GM20000 (cell line): ENCODE data around the gene RCOR2.

Experiments
- DNase-seq: peaks from one replicate; pipeline ENCODE4 v3.0.0; 2012; ENCODE audit warnings: low spot score
- TF ChIP-seq, protein P1 (sequence below): IDR thresholded peaks from 2 replicates; pipeline ENCODE4 v1.5.1; 2012; ENCODE audit warnings: mild to moderate bottlenecking, control low read depth; ENCODE audit errors: extremely low read depth, missing control alignments

Gene RCOR2

GRCh38 chr11:63905179-63905578, 11.8 kb downstream of the RCOR2 start:
- TF ChIP-seq, protein P1, sequence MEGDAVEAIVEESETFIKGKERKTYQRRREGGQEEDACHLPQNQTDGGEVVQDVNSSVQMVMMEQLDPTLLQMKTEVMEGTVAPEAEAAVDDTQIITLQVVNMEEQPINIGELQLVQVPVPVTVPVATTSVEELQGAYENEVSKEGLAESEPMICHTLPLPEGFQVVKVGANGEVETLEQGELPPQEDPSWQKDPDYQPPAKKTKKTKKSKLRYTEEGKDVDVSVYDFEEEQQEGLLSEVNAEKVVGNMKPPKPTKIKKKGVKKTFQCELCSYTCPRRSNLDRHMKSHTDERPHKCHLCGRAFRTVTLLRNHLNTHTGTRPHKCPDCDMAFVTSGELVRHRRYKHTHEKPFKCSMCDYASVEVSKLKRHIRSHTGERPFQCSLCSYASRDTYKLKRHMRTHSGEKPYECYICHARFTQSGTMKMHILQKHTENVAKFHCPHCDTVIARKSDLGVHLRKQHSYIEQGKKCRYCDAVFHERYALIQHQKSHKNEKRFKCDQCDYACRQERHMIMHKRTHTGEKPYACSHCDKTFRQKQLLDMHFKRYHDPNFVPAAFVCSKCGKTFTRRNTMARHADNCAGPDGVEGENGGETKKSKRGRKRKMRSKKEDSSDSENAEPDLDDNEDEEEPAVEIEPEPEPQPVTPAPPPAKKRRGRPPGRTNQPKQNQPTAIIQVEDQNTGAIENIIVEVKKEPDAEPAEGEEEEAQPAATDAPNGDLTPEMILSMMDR = no peak
- DNase-seq = no peak

GRCh38 chr11:63904743-63905142, 12.2 kb downstream of the RCOR2 start:
- no peak for DNase-seq
- TF ChIP-seq, protein P1 = no peak

GRCh38 chr11:63903884-63904283, 13.1 kb downstream of the RCOR2 start:
- no peak for DNase-seq
- TF ChIP-seq, protein P1 = no peak

- no peak for DNase-seq
Observed at GRCh38 chr11:63901660-63902059, 15.3 kb downstream of the RCOR2 start.

DNA sequence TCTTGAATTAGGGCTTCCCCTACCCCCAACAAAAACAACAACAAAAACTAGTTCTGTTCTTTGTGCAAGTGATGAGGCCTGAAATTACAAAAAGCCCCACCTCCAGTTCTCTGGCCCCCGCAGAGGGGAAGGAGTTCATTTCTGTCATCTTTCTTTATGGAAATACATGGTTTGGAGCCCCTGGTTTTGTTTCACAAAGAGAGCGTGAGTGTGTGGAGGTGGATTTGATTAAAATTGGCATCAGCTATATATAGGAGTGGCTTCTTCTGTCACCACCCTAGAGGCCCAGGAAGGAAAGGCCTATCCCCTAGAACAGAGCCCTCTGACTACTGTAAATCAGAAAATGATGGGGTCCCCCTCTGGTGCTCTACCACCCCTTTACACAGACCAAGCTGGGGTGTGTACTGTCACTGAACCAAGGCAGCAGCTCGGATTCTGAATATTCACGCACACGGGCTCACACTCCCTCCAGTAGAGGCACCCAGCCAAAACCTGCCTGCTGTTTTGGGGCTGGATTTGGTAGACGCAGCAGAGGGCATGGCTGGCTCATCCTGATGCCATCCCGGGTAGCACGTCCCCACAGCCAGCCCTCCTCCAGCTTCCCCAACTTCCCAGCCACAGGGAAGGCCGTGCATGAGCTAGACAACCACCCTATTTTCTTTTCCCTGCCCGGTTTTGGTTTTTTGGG, 19.4 kb downstream of the RCOR2 start:
- DNase-seq = no peak
- TF ChIP-seq, protein P1 = no peak

More at GRCh38 chr11:63901660-63902059, 15.3 kb downstream of the RCOR2 start:
- TF ChIP-seq, protein P1 = no peak

GRCh38 chr11:63896071-63896470, 20.9 kb downstream of the RCOR2 start:
- TF ChIP-seq, protein P1 = no peak
- DNase-seq = no peak

GRCh38 chr11:63893355-63893754, 23.6 kb downstream of the RCOR2 start:
- no peak for DNase-seq
- TF ChIP-seq, protein P1 = no peak
